Inflammatory macrophage treated with lipopolysaccharide for 4 hours (primary cell): ENCODE results near the gene GRIA1.

ENCODE experiments used
- DNase-seq: peaks from one replicate; pipeline ENCODE4 v3.0.0-alpha.2; 2020

Gene GRIA1

DNA sequence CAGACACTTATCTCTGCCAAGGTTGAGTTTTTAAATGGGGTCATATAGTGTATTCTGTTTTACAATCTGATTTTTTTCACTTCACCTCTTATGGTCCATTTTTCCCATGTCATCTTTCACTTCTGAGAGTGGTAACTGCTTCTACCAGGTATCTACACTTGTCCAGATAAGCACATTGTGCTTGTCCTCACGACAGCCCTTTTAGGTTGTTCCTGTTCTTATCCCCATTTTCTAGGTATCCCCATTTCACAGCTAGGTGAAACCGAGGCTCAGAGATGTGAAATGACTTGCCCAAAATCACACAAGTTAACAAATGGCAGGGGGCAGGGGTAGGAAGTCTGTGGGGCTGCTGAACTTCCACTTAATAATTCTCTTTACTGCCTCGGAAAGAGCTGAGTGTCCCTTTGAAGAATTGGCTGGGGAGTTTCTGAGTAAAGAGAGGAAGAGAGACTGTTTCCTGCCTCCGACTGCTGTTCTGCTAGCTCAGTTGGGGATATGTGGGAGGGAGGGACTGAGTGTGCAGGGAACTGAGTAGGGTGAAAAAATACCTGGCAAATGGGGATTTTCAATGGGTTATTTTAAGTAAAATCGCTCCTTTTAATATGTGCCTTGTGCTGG, 255.4 kb downstream of the GRIA1 start:
- DNase-seq, result no peak

DNA sequence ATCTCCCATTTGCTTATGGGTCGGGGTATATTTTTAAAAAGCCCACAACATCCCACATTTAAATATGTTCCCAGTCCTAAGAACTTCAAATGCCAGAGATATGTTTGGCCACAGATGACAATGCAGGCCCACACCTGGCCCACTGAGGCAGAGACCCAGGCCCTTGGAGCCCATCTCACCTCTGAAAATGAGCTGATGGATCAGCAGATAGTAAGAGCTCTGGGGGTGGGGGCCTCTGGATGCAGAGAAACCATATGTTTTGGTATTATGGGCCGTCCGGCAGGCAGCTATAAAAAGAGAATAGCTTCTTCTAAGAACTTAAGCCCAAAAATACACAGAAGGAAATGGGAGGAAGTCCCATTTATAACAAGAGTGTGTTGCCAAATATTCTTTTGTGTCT, 256.0 kb downstream of the GRIA1 start:
- no peak for DNase-seq

DNA sequence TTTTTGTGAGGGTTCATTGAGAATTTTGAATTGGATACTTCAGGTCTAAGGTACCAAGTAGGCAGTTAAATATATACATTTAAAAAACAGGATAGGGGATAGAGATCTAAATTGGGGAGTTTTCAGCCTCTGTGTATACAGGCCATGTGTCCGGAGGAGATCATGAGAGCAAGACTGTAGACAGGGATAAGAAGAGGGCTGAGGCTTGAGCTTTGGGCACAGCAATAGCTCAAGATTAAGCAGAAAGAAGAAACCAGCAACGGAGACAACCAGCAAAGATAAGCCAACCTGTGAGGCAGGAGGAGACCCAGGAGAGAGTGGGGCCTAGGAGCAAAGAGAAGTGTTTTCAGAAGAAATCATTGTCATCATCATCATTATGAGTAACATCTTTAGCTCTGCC, 258.4 kb downstream of the GRIA1 start:
- no peak for DNase-seq

DNA sequence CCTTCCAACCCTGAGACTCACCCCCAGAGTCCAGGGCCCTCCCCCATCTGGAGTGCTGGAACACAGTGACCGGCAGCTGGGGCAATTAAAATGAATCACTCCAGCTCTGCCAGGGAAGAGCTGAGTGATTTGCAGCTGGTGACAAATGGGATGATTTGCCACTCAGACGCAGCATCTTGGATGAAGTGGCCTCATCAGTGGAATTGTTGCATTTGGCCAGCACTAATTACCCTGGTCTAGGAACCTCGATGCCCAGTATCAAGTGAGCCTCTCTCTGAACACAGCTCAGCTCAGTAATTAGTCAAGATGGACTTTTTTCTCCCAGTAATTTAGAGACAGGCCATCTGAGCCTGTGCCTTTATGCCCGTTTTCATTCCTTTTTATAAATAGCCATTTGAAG, 259.5 kb downstream of the GRIA1 start:
- DNase-seq, result no peak

DNA sequence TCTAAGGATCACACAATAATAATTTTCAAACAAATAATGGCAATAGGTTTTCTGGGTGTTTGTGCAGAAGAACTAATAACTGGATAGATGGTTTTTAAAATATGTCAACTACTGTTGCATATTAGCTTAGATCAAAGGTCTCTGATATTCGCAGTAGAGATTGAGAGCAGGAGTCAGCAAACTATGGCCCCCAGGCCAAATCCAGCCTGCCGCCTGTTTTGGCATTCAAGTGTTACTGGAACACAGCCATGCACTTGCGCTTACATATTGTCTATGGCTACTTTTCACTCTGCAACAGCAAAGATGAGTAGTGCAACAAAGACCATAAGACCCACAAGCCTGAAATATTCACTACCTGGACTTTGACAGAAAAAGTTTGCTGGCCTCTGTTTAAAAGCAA, 260.8 kb downstream of the GRIA1 start:
- no peak for DNase-seq

DNA sequence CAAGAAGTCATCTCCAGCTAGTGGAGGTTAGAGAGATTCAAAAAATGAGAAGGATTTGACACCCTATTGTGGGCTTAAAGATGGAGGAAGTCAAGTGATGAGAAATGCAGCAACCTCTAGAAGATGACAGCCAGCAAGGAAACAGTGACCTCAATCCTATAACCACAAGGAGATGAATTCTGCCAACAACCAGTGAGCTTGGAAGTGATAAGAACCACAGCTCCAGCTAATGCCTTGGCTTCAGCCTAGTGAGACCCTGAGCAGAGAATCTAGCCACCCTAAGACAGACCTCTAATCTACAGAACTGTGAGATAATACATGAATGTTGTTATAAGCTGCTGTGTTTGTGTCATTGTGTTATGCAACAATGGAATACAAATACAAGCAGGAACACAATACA, 262.4 kb downstream of the GRIA1 start:
- DNase-seq, result no peak

DNA sequence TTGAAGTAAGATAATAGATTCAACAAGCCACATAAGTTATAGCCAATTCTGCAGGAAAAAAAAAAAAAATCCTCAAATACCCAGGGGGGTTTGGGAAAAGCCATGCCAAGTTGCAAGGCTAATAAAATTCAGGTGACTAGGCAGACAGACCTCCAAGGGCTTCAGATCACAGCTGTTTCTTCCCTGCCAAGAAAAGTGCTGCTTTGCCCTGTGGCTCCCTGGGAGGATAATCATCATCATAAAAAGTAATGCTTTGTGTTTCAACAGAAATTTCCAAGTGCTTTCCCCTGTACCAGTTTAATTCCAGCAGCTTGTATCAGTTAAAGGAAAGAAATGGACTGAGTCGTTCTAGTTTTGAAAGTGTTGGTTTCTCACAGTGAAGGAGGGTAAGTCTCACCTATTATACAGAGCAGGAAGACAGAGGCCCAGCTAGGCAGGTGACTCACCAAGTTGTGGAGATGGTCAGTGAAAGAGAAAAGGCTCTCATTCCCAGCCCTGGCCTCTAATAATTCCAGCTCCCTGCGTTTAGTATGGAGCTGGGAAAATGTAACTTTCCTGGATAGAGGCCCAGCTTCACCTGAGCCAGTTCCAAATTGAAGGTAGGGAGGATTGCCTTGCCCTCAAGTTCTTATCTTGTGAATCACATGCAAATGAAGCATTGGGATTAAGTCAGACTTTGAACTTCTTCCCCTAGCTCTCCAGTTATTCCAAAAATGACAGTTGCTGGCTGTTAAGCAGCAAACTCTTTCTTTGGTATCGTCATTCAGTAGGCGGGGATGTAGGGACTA, 263.4 kb downstream of the GRIA1 start:
- no peak for DNase-seq

DNA sequence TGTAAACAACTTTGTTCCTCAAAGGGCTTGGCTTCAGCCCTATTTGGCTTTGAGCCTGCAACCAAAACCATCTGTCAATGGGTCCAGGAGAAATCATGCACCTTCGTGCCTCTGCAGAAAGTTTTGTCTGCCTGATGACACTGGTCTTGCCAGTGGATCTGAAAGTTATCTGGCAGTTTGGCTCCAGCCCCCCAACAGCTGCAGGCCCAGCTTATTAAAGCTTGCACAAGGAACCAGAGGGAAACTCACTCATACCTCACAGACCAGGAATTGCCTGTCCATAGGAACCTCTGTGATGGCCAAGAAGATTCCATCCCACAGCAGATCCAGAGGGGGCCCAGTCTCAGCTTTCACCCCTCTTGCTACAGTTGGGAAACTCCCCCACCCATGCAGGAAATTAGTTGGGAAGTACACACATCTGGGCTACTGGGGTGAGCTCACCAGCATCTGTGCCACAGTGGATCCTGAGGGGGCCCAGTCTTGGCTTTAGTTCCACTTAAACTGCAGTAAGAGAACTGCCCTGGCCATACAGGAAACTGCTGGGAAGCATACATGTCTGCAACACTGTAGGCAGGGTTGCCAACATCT, 265.5 kb downstream of the GRIA1 start:
- no peak for DNase-seq

DNA sequence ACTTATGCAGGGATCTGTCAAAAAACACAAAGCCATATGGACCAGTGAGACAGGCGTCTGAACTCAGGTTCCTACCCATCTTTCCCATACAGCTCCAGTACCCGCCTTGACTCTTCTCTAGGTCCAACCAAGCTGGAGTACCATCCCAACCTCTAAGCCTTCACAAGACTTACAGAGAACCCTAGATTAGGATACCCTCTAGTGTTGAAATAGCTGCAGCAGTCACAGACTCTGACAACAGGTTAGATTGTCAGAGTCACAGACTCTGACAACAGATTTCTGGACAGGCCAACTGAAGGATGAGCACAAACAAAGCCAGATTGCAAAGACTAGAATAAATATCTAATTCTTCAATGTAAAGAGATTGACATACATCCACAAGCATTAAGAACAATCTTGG, 266.1 kb downstream of the GRIA1 start:
- DNase-seq, result no peak

DNA sequence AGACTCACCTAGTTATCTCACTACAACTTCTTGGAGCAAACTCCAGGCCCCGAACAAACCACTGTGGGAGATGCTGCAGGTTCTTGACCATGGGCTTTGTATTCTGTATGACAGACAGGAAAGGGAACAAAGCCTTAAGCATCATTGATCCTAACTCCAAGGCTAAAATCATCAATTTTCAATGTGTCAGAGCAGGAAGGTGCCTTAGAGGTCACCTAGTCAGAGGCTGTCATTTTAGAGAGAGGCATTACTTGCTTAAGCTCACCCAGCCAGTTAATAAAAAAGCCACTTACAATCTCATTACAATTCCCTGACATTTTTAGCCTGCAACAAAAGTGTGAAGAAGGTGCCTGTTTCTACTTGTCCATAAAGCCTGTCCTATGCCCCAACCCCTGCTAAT, 275.5 kb downstream of the GRIA1 start:
- no peak for DNase-seq

DNA sequence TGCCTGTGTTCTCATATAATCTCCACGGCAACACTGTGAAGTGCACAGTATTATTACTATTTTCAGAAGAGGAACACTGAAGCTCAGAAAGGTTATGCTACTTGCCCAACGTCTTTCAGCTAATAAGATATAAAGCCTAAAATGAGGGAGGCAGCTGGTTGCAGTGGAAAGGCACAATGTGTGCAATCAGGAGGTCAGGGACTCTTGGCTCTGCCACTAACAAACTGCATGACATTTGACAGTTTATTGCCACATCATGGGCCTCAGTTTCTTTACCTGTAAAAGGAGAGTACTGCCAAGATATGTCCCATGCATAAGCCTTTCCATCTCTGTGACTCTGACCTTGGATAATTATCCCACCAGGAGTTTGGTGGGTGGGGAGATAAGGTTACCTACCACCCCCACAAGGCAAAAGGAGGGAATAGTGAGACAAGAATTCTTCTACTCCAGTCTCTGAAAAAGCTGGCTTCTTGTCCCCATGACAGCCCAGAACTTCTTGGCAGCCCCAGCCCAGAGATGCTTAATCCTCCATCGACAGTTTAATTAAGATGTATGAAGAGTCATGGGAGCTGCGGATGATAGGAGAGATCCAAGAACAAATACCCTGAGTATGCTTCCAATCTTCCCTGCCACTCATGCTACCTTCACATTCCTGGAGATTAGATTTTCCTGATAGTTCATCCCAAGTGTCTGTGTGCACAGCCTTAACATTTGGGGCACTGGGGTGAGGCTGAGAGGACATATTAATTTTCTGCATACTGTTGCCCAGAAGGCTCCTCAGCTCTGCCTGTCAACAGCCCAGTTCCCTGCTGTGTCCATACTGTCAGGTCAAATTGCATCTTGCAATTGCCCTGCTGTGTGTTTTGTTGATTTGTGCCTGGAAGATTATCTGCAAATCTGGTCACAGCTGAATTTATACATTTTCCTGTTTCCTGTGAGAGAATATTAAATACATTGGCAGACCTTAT, 277.0 kb downstream of the GRIA1 start:
- no peak for DNase-seq

DNA sequence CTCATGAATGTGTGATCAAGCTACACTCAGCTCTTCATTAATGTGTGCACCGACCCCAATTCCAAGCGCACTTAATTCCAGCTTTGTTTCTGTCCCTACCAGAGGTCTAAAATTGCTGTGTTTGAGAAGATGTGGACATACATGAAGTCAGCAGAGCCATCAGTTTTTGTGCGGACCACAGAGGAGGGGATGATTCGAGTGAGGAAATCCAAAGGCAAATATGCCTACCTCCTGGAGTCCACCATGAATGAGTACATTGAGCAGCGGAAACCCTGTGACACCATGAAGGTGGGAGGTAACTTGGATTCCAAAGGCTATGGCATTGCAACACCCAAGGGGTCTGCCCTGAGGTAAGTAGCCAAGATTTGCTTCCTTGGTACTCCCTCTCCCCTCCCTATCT, 279.6 kb downstream of the GRIA1 start:
- DNase-seq, result no peak

DNA sequence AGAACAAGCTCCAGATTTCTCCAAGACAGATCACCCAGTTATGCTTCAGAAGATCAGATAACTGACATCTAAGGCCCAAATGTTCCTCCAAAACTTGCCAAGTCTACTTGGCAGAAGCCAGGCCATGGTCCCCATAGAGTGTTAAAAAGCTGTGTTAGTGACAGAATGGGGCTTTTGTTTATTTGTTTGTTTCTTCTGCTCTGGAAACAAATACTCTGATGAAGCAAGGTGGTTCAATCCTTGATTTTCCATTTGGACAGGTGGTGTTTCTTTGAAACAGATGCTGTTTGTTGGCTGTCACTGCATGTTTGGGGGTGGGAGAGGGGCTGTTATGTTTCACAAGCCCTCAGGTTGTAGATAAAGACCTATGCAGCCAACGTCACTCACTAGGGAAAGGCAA, 284.2 kb downstream of the GRIA1 start:
- no peak for DNase-seq

DNA sequence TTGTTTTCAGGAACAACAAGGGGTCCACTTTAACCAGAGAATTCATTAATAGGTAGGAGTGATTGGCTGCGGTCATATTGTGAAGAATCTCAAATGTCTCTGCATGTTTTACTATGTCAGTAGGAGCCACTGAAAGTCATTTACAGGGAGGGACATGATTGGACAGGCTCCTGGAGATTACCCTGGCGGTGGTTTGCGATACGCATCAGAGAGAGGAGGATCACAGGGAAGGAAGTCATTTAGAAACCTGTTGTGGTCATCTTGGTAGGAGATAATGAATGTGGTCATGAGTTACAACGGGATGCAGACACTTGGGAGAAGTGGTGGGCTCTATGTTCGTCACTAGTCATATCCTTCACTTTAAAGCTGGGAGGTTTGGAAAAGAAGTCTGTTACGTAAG, 285.5 kb downstream of the GRIA1 start:
- no peak for DNase-seq

DNA sequence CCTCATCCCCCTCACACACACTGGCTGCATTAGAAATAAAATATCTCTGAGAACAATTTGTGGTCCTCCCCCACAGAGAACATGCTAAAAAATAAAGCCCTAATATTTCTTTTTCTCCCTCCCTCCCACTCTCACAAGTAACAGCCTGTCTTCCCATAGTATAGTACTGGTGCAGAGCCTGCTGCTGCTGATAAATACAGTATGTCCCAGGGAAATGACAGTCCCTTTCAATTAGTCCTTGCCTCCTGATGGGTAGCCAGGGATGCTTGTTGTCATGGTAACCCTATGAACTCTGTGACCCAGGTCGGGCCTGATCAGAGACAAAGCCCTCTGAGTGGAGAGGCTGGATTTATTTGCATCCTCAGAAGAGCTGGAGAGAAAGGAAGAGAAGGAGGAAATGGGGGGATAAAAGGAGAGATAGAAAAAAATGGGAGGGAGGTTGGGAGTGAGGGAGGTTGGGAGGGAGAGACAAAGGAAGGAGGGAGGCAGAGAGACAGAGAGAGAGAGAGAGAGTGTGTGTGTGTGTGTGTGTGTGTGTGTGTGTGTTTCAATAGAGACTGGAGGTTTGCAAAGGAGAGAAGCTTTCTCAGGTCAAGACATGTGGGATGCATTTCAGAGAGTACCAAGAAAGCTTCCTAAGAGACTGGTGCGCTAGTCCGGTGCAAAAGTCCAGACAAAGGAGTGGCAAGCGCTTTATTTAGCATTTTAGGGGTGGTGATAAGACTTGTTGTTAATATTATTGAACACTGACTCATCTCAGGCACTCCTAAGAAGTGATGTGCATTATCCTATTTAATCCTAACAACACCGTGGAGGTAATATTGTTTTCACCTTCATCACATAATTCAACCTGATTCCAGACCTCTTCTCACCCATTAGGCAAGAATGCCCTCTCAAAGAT, 287.5 kb downstream of the GRIA1 start:
- DNase-seq, result no peak

DNA sequence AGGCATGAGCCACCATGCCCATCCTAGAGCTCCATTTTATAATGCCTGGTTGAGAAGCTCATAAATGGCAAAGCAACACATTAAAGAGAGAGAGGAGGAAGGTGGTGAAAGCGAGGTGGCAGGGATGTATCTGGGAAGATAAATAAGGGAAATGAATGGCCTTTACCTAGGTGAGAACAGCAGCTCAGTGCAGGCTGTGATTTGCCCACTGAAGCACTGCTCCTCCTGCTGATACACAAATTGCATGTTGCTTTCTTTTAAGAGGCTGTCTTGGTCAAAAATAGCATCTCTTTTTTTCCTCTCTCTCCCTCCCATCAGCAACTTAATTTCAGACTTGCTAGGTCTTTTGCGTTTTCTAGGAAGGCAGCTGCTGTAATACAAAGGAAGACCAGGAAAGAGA, 289.4 kb downstream of the GRIA1 start:
- DNase-seq, result no peak

DNA sequence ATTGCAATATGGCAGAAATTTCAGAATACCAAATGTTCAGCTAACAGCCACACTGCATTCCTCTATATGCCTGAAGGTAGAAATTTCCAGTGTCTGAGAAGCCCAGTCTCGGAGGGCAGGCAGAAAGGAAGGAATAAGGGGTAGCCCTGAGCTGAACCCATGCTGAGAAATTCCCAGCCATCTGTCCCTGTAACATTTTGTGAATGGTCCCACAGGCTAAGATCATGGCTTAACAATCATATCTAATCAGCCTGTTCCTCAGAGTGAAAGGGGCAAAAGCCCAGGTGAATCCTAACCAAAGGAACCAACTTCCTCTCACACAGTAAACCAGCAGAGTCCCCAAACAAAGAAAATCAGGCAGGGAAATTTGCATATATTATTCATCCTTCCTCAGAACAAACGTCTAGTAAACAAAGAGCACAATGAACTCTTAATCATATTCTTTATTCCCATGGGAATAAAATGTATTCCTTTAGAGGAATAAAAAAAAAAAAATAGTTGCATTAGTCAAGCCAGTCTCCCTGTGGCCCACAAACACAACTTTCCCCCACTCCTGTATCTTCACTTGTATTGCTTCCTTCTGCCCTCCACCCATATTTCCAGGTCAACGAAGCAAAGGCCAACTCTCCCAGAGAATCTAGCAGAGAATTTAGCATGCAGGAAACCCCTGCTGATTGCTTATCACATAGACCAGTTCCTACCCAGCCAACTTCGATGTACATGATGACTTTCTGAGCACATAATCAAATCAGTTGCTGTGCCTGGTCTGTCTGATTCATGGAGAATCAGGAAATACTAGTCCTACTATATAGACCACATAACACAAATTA, 290.6 kb downstream of the GRIA1 start:
- DNase-seq, result no peak

DNA sequence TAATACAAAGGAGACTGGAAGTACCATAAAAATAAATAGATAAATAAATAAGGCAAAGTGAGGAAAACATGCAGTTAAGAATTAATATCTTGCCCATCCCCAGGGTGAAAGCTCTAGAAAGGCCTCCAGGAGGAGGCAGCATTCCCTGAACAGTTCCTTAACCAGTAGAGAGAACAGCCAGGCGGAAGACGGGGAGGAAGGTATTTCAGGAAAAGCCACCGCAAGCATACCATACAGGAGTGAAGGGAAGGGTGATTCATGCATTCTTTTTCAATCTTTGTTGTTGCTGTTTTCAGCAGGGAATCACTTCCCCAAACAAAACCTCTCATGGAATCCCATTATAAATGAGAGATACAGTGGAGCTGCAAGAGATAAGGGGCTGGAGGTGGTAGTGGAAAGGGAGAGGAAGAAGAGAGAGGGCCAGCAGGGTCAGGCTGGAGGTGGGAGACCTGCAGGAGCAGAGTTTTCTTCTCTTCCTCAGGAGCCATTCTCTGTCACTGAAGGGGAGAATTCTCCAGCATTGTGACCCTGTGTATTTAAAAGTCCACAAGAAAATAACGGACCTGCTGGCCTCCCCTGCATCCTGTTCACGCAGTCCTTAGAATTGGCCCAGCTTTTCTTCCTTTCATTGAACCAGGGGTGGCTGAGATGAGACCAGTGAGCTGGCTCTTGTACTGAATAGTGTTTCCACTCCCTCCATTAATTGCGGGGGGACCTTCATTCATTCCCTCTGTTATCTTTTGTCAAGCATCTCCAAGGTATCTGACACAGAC, 292.3 kb downstream of the GRIA1 start:
- no peak for DNase-seq

DNA sequence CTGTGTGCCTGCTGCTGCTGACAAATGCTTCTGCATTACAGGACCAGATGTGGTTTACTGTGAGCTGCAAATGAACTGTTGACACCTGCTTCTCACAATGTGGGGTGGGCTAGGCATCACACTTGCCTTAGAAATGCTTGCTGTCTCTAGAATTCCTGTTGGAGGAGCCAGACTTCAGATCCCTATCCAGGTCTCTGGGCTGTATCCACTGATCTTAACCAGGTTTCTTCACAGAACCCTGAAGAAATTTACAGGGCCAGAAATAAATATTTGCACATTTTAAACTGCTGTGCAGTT, 292.8 kb downstream of the GRIA1 start:
- DNase-seq, result no peak

DNA sequence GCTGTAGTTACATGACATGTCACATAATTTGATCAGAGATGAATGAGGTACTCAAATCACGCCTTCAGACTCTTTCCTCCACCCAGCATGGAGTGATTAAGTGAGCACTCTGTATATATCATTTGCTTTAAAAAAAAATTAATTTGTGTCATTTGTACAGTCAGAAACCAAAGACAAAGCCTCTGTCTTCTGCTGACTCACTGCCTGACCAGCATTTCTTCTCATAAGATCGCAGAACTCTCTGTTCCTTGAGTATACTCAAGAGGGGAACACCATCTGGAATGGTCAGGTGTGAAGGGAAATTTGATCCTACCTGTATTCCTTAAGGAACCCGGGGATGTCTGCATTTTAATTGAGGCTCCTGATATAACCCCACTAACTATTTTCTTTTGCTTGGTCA, 293.8 kb downstream of the GRIA1 start:
- DNase-seq, result no peak

DNA sequence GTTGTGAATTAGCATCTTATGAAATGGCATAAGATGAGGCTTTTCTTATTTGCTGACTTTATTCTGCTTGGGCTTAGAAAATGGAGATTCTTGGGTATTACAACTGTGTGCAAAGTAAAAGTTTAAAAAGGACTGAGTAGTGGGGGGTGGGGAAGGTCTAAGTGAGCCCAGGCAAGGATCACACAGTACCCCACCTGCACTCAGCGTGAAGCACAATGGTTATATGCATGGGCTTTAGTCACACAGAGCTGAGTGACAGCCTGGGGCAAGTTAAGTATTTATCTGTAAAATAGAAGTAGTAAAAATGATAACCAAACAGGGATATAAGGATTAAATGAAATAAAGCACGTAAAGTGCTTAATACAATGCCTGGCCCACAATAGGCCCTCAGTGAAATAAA, 300.9 kb downstream of the GRIA1 start:
- DNase-seq, result no peak
